HPDE6-E6E7 (cell line): ENCODE measurements around the gene AFAP1.

ENCODE experiments used
- DNase-seq: peaks from one replicate; pipeline ENCODE4 v3.0.0; 2011; ENCODE audit warnings: missing footprints; ENCODE audit errors: extremely low spot score

The AFAP1 gene

GRCh38 chr4:7892212-7893019 is 47.2 kb downstream of the AFAP1 start:
- no peak for DNase-seq

- DNase-seq: no peak
These were observed 48.8 kb downstream of the AFAP1 start for GRCh38 chr4:7890635-7891393.

GRCh38 chr4:7887436-7887835 is 52.2 kb downstream of the AFAP1 start:
- no peak for DNase-seq

- no peak for DNase-seq
These were observed 53.4 kb downstream of the AFAP1 start for GRCh38 chr4:7886007-7886973.

- no peak for DNase-seq
These were observed 54.2 kb downstream of the AFAP1 start for GRCh38 chr4:7885216-7886006.

GRCh38 chr4:7880683-7881082 is 59.0 kb downstream of the AFAP1 start:
- no peak for DNase-seq

- DNase-seq: no peak
These were observed 60.5 kb downstream of the AFAP1 start for GRCh38 chr4:7879127-7879526.

- no peak for DNase-seq
These were observed 61.3 kb downstream of the AFAP1 start for GRCh38 chr4:7878323-7878722.

- no peak for DNase-seq
These were observed 62.5 kb downstream of the AFAP1 start for GRCh38 chr4:7877176-7877575.

- DNase-seq: no peak
These were observed 63.3 kb downstream of the AFAP1 start for GRCh38 chr4:7876201-7876875.

GRCh38 chr4:7874838-7875237 is 64.8 kb downstream of the AFAP1 start:
- DNase-seq: no peak

GRCh38 chr4:7873881-7874280 is 65.8 kb downstream of the AFAP1 start:
- DNase-seq: no peak

GRCh38 chr4:7872264-7872771 is 67.3 kb downstream of the AFAP1 start:
- no peak for DNase-seq

- DNase-seq: no peak
These were observed 68.3 kb downstream of the AFAP1 start for GRCh38 chr4:7871356-7871755.

GRCh38 chr4:7868892-7869471 is 70.7 kb downstream of the AFAP1 start:
- DNase-seq: no peak

GRCh38 chr4:7868436-7868775 is 71.3 kb downstream of the AFAP1 start:
- no peak for DNase-seq

- peak; percentile 29 for DNase-seq
These were observed 71.8 kb downstream of the AFAP1 start for GRCh38 chr4:7867701-7868435.

GRCh38 chr4:7867191-7867590 is 72.5 kb downstream of the AFAP1 start:
- DNase-seq: no peak

GRCh38 chr4:7865533-7865932 is 74.1 kb downstream of the AFAP1 start:
- DNase-seq: no peak
